ENCODE measurements around the gene ATP9A.

The ATP9A gene

GRCh38 chr20:51633430-51633829 lies 134.8 kb downstream of the ATP9A start:
- DNase-seq (ENCODE audit: low read depth): no peak
- no peak overlapping the region for H3K4me3 ChIP-seq (ENCODE audit: low read depth, low read length)
- TF ChIP-seq, protein P1, sequence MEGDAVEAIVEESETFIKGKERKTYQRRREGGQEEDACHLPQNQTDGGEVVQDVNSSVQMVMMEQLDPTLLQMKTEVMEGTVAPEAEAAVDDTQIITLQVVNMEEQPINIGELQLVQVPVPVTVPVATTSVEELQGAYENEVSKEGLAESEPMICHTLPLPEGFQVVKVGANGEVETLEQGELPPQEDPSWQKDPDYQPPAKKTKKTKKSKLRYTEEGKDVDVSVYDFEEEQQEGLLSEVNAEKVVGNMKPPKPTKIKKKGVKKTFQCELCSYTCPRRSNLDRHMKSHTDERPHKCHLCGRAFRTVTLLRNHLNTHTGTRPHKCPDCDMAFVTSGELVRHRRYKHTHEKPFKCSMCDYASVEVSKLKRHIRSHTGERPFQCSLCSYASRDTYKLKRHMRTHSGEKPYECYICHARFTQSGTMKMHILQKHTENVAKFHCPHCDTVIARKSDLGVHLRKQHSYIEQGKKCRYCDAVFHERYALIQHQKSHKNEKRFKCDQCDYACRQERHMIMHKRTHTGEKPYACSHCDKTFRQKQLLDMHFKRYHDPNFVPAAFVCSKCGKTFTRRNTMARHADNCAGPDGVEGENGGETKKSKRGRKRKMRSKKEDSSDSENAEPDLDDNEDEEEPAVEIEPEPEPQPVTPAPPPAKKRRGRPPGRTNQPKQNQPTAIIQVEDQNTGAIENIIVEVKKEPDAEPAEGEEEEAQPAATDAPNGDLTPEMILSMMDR (IDR thresholded peaks at IDR 0.05; ENCODE audit: low read depth, low read length, missing control alignments): no peak

GRCh38 chr20:51631953-51632352 lies 136.2 kb downstream of the ATP9A start:
- TF ChIP-seq, protein P1 (IDR thresholded peaks at IDR 0.05; ENCODE audit: low read depth, low read length, missing control alignments): no peak
- no peak overlapping the region for H3K4me3 ChIP-seq (ENCODE audit: low read depth, low read length)
- no peak for DNase-seq (ENCODE audit: low read depth)

DNA sequence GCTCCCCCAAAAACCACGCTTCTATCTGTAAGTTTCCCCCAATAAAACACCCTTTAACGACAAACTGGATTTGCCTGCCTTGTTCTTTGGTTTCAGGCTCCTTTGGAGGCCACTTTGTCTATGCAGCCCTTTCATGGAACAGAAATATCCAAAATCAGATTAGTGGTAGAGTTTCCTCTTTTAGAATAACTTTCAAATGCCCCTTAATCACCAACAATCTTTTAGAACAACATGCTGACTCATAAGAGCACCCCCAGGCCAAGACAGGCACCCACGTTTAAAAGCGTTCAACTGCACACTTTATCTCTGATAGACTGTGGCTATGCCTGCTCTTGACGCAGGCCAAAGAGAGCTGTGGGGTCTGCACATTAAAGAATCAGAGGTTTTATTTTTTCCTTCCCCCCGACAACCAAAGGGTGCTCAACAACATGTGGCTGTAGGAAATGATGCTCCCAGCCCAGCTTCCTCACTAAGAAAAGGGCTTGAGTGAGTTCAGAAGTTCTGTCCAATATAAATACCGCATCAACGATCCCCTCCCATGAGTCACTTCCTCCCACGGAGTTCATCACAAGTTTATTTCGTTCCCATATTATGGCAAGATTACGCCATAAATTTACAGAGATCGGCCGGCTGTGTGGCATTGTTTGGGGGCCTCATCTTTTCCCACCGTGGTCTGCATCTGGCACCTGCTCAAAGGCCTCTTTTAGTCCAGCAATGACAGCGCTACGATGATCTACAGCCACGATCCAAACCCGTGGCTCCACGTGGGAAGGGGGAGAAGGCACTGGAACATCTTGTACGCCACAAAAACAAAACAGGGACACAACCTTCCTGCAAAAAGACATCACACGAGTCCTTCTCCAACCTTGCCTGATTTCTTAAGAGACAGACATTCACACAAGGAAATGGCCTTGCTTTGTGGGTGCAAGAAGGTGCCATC lies 136.9 kb downstream of the ATP9A start:
- no peak for DNase-seq (ENCODE audit: low read depth)
- TF ChIP-seq, protein P1 (IDR thresholded peaks at IDR 0.05; ENCODE audit: low read depth, low read length, missing control alignments): no peak
- H3K4me3 ChIP-seq (ENCODE audit: low read depth, low read length): no peak overlapping the region

DNA sequence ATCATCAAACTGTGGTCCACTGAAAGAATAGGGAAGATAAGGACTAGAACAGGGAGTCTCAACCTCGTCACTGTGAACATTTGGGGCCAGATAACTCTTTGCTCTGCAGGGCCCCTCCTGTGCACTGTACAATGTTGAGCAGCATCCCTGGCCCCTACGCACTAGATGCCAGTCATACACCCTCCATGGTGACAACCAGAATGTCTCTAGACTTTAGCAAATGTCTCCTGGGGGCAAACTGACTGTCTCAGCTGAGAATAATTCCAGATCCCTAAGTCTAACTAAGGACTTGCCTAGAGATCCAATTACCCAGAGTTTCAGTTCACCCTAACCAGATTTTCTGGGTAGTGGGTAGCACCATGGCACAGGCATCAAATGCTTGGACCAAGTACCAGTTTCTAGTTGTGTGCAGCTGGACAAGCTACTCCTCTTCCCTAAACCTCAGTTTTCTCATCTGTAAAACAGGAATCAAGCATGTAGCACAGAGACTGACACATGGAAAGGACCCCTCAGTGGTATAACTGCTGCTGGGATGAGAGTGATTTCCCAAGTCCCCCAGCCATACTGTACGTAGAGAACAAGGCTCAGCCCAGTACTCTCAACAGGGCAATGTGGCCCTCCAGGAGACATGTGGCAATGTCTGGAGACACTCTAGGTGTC lies 138.7 kb downstream of the ATP9A start:
- no peak for DNase-seq (ENCODE audit: low read depth)
- TF ChIP-seq, protein P1 (IDR thresholded peaks at IDR 0.05; ENCODE audit: low read depth, low read length, missing control alignments): no peak
- H3K4me3 ChIP-seq (ENCODE audit: low read depth, low read length): no peak overlapping the region

GRCh38 chr20:51628533-51629398 lies 139.4 kb downstream of the ATP9A start:
- TF ChIP-seq, protein P1 (IDR thresholded peaks at IDR 0.05; ENCODE audit: low read depth, low read length, missing control alignments): no peak
- no peak overlapping the region for H3K4me3 ChIP-seq (ENCODE audit: low read depth, low read length)
- no peak for DNase-seq (ENCODE audit: low read depth)

DNA sequence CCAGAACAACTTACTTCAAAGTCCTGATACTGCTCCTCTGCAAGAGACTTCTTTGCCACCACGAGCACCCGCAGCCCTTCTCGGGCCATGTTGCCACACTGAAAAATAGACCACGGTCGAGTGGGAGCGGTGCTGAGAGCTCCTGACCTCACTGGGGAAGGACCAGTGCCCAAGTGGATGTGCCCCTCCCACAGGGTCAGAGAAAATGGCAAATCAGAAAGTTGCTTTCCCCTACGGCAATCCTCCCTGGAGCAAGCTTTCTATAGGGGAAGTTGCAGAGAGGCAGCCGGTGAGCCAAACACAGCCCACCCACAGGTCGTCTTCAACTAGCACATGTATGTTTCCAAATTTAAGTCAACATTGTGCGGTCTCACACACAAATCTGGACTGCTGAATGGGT lies 140.6 kb downstream of the ATP9A start:
- no peak overlapping the region for H3K4me3 ChIP-seq (ENCODE audit: low read depth, low read length)
- no peak for DNase-seq (ENCODE audit: low read depth)
- TF ChIP-seq, protein P1 (IDR thresholded peaks at IDR 0.05; ENCODE audit: low read depth, low read length, missing control alignments): no peak
